H9 (cell line): ENCODE data around the gene ASCC1. TPM values are rescaled to one million over a fixed set of nuclear protein-coding genes. Genes with fewer than 3 reads are reported as not detected.

Experiments used
- DNase-seq: peaks from one replicate; pipeline ENCODE4 v3.0.0-alpha.2; 2017
- H2AFZ ChIP-seq: one replicate; pipeline ENCODE4 v1.6.1; 2013; ENCODE audit warnings: mild to moderate bottlenecking, low read length, control low read depth, moderate library complexity
- H2AK5ac ChIP-seq: 2 replicates; pipeline ENCODE4 v1.6.1; 2013; ENCODE audit warnings: low read length, control low read depth, mixed read lengths; ENCODE audit not compliant: insufficient read length
- H2BK120ac ChIP-seq: one replicate; pipeline ENCODE4 v1.6.1; 2013; ENCODE audit warnings: low read depth, mild to moderate bottlenecking, low read length, control low read depth, inconsistent platforms; ENCODE audit not compliant: poor library complexity, severe bottlenecking
- H2BK12ac ChIP-seq: 2 replicates; pipeline ENCODE4 v1.6.1; 2013; ENCODE audit warnings: low read length, control low read depth, mixed read lengths, low read depth; ENCODE audit not compliant: insufficient read length
- H2BK15ac ChIP-seq: 2 replicates; pipeline ENCODE4 v1.6.1; 2013; ENCODE audit warnings: low read depth, low read length, control low read depth
- H2BK20ac ChIP-seq: one replicate; pipeline ENCODE4 v1.6.1; 2013; ENCODE audit warnings: low read depth, mild to moderate bottlenecking, low read length, control low read depth, inconsistent platforms; ENCODE audit not compliant: poor library complexity, severe bottlenecking
- H2BK5ac ChIP-seq: 2 replicates; pipeline ENCODE4 v1.6.1; 2013; ENCODE audit warnings: low read length, control low read depth, mixed read lengths; ENCODE audit not compliant: insufficient read length
- H3K14ac ChIP-seq: 2 replicates; pipeline ENCODE4 v1.6.1; 2013; ENCODE audit warnings: low read length, control low read depth; ENCODE audit not compliant: insufficient read depth
- H3K18ac ChIP-seq: 2 replicates; pipeline ENCODE4 v1.6.1; 2013; ENCODE audit warnings: low read depth, mild to moderate bottlenecking, mixed read lengths, low read length, control low read depth; ENCODE audit not compliant: insufficient read length
- H3K23ac ChIP-seq: 2 replicates; pipeline ENCODE4 v1.6.1; 2013; ENCODE audit warnings: low read length, control low read depth, mixed read lengths, low read depth; ENCODE audit not compliant: insufficient read length
- H3K23me2 ChIP-seq: 2 replicates; pipeline ENCODE4 v1.6.1; 2013; ENCODE audit warnings: low read depth, mild to moderate bottlenecking, mixed read lengths, low read length, control low read depth; ENCODE audit not compliant: insufficient read length, poor library complexity, severe bottlenecking
- H3K27ac ChIP-seq: 2 replicates; pipeline ENCODE4 v1.5.1; 2013; ENCODE audit warnings: low read length, control low read depth, mixed read lengths, low read depth; ENCODE audit not compliant: insufficient read length
- H3K27me3 ChIP-seq: 2 replicates; pipeline ENCODE4 v1.6.1; 2013; ENCODE audit warnings: low read length, control low read depth, inconsistent platforms; ENCODE audit not compliant: insufficient read depth
- H3K4ac ChIP-seq: 2 replicates; pipeline ENCODE4 v1.6.1; 2013; ENCODE audit warnings: low read depth, mild to moderate bottlenecking, control low read depth, inconsistent platforms, low read length, moderate library complexity
- H3K4me1 ChIP-seq: 2 replicates; pipeline ENCODE4 v1.6.1; 2013; ENCODE audit warnings: low read length, control low read depth, inconsistent platforms; ENCODE audit not compliant: insufficient read depth
- H3K4me2 ChIP-seq: 2 replicates; pipeline ENCODE4 v1.6.1; 2013; ENCODE audit warnings: low read length, control low read depth, mixed read lengths; ENCODE audit not compliant: insufficient read length, insufficient read depth
- H3K56ac ChIP-seq: 2 replicates; pipeline ENCODE4 v1.6.1; 2013; ENCODE audit warnings: low read depth, mild to moderate bottlenecking, mixed read lengths, low read length, control low read depth; ENCODE audit not compliant: insufficient read length
- H3K79me1 ChIP-seq: 2 replicates; pipeline ENCODE4 v1.6.1; 2013; ENCODE audit warnings: low read depth, mild to moderate bottlenecking, moderate library complexity, low read length, control low read depth, inconsistent platforms; ENCODE audit not compliant: insufficient read depth, poor library complexity, severe bottlenecking
- H3K79me2 ChIP-seq: 2 replicates; pipeline ENCODE4 v1.6.1; 2013; ENCODE audit warnings: low read length, control low read depth, inconsistent platforms; ENCODE audit not compliant: insufficient read depth
- H3K9ac ChIP-seq: 2 replicates; pipeline ENCODE4 v1.6.1; 2013; ENCODE audit warnings: low read length, control low read depth, mixed read lengths; ENCODE audit not compliant: insufficient read length; ENCODE audit errors: extremely low read depth
- H3K9me3 ChIP-seq: one replicate; pipeline ENCODE4 v1.6.1; 2013; ENCODE audit warnings: low read depth, low read length, inconsistent platforms; ENCODE audit not compliant: control insufficient read depth
- H3T11ph ChIP-seq: one replicate; pipeline ENCODE4 v1.6.1; 2013; ENCODE audit warnings: mild to moderate bottlenecking, low read length, control low read depth, inconsistent platforms
- H4K20me1 ChIP-seq: one replicate; pipeline ENCODE4 v1.6.1; 2013; ENCODE audit not compliant: control insufficient read depth, insufficient read length, insufficient read depth
- H4K5ac ChIP-seq: 2 replicates; pipeline ENCODE4 v1.6.1; 2013; ENCODE audit warnings: low read depth, mild to moderate bottlenecking, mixed read lengths, low read length, control low read depth; ENCODE audit not compliant: insufficient read length
- H4K8ac ChIP-seq: replicated peaks from 2 replicates; pipeline ENCODE4 v1.6.1; 2013; ENCODE audit warnings: low read length, control low read depth, mixed read lengths, low read depth; ENCODE audit not compliant: insufficient read length
- H4K91ac ChIP-seq: 2 replicates; pipeline ENCODE4 v1.6.1; 2013; ENCODE audit warnings: low read depth, mild to moderate bottlenecking, moderate library complexity, mixed read lengths, low read length, control low read depth; ENCODE audit not compliant: insufficient read length
- H3K27ac Mint-ChIP-seq, 3 experiments: 2 replicates in 2 of 3; 3 replicates in 1 of 3; pipeline ENCODE4 v1.8.0; 2020 to 2021; ENCODE audit warnings: mixed read lengths in 3 of 3, mild to moderate bottlenecking in 1 of 3, moderate library complexity in 1 of 3
- H3K27me3 Mint-ChIP-seq: 2 replicates; pipeline ENCODE4 v1.8.0; 2021; ENCODE audit warnings: low read depth, mild to moderate bottlenecking, moderate library complexity, mixed read lengths
- H3K36me3 Mint-ChIP-seq, 3 experiments: 2 replicates in 2 of 3; 3 replicates in 1 of 3; pipeline ENCODE4 v1.8.0; 2020 to 2021; ENCODE audit warnings: low read depth in 3 of 3, mixed read lengths in 3 of 3; ENCODE audit not compliant: insufficient read depth in 1 of 3
- H3K4me1 Mint-ChIP-seq, 2 experiments: 2 replicates each; pipeline ENCODE4 v1.8.0; 2020; ENCODE audit warnings: mixed read lengths in 2 of 2
- H3K4me3 Mint-ChIP-seq, 2 experiments: 2 replicates in 1 of 2; 3 replicates in 1 of 2; pipeline ENCODE4 v1.8.0; 2020 to 2021; ENCODE audit warnings: mild to moderate bottlenecking in 2 of 2, mixed read lengths in 2 of 2, moderate library complexity in 1 of 2
- H3K9me3 Mint-ChIP-seq, 2 experiments: 2 replicates in 1 of 2; 3 replicates in 1 of 2; pipeline ENCODE4 v1.8.0; 2020; ENCODE audit warnings: mild to moderate bottlenecking in 2 of 2, mixed read lengths in 2 of 2, moderate library complexity in 1 of 2
- CTCF ChIP-seq: fragments of 200-600 bp; sonication (generic); conservative IDR thresholded peaks from 3 replicates; pipeline ENCODE4 v1.8.0; 2021; ENCODE audit warnings: antibody characterized with exemption, mild to moderate bottlenecking
- WGBS: extraction: QIAGEN DNeasy Blood & Tissue Kit; methylation state at CpG from one replicate; pipeline ENCODE4 v1.1.7; 2013; ENCODE audit warnings: missing lambda C conversion rate, low lambda C conversion rate, mixed read lengths; ENCODE audit not compliant: insufficient read length; ENCODE audit errors: extremely low coverage; 5-methylcytosine and 5-hydroxymethylcytosine counted together
- total RNA-seq: library from RNA; stranded (reverse); gene quantifications from 2 replicates; pipeline ENCODE4 v1.2.1, GENCODE V29; 2021

The ASCC1 gene
- total RNA-seq, 1 experiment from 2014 or later: 41.2 TPM

- Histone ChIP-seq H3K4me2 (no peak overlapping the region), H3K79me1 (no peaks in the 10 kb centered on the region), H3K23me2 (no peaks in the 10 kb centered on the region), H2BK120ac (no peak overlapping the region), H3K23ac (no peak overlapping the region), H3K4ac (no peak overlapping the region), H3T11ph (no peak overlapping the region), H4K5ac (no peak overlapping the region), H3K27ac (no peak overlapping the region), H3K27me3 (no peaks in the 10 kb centered on the region), H3K18ac (no peak overlapping the region), H2BK5ac (no peak overlapping the region), H3K9ac (no peak overlapping the region), H3K79me2 (no peaks in the 10 kb centered on the region), H2AK5ac (no peak overlapping the region), H2AFZ (no peak overlapping the region), H4K91ac (no peak overlapping the region), H2BK15ac (no peak overlapping the region), H3K56ac (no peak overlapping the region), H4K8ac (no peak overlapping the region), H2BK12ac (no peak overlapping the region), H3K14ac (no peak overlapping the region), H3K9me3 (no peaks in the 10 kb centered on the region), H4K20me1 (no peaks in the 10 kb centered on the region), H2BK20ac (no peak overlapping the region), H3K4me1 (peaks cover 5% of the 10 kb centered on the region; the same call in 1 of the 2 replicates)
- DNase-seq: no peak
- Mint-ChIP-seq H3K36me3 (no peaks in the 10 kb centered on the region), H3K4me3 (no peak overlapping the region), H3K4me1 (peaks cover 31 to 46% of the 10 kb centered on the region in 2 experiments), H3K27ac (no peak overlapping the region), H3K9me3 (no peaks in the 10 kb centered on the region; a peak in 1 of 5 replicates), H3K27me3 (no peaks in the 10 kb centered on the region)
- no peak for TF ChIP-seq CTCF
- no CpG with 5 or more reads among the region's 3 CpGs for WGBS
Observed at GRCh38 chr10:72245949-72246525, 30.0 kb upstream of the ASCC1 start.
